GM19468 (cell line): ENCODE results near the gene RXFP2.

Experiments
- ATAC-seq: cut with Tn5 transposase; IDR thresholded peaks from one replicate; pipeline ENCODE4 v1.9.1; 2021; ENCODE audit warnings: mild to moderate bottlenecking, moderate library complexity, moderate number of reproducible peaks; ENCODE audit not compliant: unreplicated experiment; ENCODE audit errors: extremely low read depth

Gene RXFP2, protein sequence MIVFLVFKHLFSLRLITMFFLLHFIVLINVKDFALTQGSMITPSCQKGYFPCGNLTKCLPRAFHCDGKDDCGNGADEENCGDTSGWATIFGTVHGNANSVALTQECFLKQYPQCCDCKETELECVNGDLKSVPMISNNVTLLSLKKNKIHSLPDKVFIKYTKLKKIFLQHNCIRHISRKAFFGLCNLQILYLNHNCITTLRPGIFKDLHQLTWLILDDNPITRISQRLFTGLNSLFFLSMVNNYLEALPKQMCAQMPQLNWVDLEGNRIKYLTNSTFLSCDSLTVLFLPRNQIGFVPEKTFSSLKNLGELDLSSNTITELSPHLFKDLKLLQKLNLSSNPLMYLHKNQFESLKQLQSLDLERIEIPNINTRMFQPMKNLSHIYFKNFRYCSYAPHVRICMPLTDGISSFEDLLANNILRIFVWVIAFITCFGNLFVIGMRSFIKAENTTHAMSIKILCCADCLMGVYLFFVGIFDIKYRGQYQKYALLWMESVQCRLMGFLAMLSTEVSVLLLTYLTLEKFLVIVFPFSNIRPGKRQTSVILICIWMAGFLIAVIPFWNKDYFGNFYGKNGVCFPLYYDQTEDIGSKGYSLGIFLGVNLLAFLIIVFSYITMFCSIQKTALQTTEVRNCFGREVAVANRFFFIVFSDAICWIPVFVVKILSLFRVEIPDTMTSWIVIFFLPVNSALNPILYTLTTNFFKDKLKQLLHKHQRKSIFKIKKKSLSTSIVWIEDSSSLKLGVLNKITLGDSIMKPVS

DNA sequence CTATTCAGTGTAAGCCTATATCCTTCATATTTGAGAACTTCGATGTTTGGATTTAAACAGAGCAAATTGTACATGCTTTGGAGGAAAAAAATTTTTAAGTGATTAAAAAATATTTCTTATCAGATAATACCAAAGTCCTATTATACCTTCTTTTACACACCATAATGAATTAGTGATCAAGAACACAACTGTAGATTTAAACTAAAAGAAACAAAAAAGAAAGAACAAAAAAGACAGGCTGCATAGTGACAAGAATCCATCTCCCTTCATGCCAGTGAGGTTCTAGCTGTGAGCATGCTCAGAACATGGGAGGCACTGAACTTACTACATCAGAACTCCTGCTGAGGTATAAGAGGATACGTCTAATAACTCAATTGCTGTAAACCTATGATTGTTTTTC is at the start of gene RXFP2:
TSS of gene RXFP2 (plus strand) at position 301 of the 400 bp plus-strand sequence. CDS start at position 388, 87 bp downstream.
- no peak for ATAC-seq

DNA sequence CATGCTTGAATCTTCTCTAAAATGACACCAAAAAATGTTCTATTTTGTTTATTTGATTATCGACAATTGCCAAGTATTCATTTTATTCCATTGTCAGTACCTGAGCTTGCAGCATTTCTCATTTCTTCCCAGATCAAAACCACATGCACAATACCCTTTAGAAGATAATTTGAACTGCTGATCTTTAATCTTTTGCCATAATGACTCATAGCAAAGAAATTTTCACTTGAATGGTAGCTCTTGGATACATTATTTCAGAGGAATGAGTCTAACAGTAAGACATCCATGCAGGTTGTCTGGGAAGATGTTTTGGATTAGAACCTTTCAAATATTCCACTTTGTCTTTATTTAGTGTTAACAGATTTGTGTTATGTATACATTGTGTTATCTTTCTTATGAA is 42.0 kb upstream of the RXFP2 start:
- no peak for ATAC-seq

- no peak for ATAC-seq
Observed at GRCh38 chr13:31699650-31700049, 39.7 kb upstream of the RXFP2 start.

DNA sequence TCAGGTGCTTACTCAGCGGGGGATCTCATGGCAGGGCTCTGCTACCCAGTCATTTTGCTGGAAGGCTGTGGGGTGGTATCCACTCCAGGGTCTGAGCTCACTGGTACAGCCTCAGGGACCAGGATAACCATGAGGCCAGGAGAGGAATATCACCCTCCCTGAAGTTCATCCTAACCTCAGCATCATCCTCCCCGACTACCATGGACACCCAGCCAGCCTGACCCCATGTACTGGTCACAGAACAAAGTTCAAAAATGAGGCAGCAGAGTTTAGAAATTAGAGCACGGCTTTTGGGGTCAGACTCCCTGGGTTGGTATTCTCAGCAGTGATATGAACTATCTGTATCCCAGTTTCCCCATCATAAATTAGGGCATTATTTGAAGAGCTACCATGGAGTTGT is 35.5 kb upstream of the RXFP2 start:
- no peak for ATAC-seq

- no peak for ATAC-seq
Observed at GRCh38 chr13:31706105-31706504, 33.2 kb upstream of the RXFP2 start.

DNA sequence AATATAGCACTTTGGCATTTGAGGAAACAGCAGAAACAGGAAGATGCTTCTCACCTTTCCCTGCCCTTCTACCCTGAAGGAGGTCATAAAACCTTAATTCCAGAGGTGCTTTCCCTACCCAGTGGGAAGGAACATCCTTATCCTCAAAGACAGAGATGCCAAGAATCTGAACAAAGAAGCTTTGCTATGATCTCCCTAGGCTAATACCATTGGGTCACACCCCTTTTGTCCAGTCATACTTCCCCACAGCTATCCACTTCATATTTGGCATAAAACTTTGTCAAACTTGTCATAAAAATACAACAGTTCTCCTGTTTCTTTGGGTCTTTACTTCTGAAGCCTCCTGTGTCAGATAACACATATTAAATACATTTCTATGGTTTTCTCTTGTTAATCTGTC is 21.7 kb upstream of the RXFP2 start:
- no peak for ATAC-seq

DNA sequence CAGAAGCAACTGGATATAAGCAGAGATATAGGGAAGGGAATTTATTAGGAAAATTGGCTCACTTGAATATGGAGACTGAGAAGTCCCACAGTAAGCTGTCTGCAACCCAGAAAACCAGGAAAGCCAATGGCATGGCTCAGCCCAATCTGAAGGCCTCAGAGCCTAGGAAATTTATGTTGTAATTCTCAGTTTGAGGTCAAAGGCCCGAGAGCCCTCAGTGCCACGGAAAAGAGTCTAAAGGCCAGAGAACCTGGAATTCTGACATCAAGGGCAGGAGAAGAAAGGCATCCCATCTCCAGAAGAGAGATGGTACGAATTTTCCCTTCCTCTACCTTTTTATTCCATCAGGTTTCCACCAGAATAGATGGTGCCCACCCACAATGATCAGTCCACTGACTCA is 20.1 kb upstream of the RXFP2 start:
- ATAC-seq: no peak

DNA sequence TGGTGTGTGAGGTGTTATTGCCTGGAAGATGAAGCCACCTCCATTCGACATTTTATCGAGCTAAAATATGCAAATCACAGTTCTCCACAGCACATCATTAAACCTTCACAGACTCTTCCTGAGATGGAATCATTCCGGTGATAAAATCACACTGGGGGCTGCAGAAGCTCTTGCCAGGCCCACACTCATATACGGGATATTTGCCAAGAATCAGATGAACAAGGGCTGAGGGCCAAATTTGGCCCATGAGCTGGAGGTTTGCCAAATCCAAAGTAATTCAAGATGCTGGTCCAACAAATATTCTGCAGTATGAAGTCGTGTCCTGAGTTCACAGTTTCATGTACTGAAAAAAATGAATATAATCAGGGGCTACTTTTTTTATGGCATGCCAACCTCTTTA is 16.7 kb upstream of the RXFP2 start:
- no peak for ATAC-seq

GRCh38 chr13:31725841-31726240 is 13.5 kb upstream of the RXFP2 start:
- no peak for ATAC-seq

GRCh38 chr13:31731921-31732320 is 7.4 kb upstream of the RXFP2 start:
- ATAC-seq: no peak

DNA sequence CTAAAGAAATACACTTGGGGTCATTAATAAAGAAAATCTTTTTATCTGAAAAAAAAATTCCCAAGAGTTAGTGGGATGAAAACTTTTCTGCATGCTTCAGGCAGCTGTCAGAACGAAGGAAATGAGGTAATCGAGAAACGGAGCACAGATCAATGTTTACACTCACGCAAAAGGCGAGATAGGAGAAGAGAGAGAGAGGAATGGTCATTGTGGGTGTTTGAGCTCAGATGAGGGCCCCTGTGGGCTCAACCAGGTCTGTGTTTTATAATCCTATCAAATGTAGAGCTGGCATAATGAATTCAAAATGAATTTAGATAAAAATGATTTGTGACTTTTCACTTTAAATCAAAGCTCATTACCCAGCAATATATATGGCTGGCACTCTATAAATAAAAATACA is 6.3 kb upstream of the RXFP2 start:
- no peak for ATAC-seq

DNA sequence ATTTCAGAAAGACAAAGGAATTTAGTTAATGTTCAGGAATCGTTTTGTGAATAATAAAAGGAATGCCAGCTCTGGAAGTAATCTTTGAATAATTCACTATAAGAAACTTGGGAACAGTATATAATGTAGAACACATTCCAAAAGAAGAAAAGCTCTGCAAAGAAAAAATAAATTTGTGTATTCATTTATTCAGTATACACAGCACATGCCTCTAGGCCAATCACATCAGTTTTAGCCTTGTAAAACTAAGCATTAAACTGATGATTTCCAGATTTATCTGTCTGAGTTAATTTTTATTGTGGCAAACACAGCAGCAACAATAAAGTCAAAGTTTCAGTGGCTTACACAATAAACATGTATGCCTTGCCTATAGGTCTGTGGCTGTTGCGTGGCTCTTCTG is 5.7 kb upstream of the RXFP2 start:
- no peak for ATAC-seq

DNA sequence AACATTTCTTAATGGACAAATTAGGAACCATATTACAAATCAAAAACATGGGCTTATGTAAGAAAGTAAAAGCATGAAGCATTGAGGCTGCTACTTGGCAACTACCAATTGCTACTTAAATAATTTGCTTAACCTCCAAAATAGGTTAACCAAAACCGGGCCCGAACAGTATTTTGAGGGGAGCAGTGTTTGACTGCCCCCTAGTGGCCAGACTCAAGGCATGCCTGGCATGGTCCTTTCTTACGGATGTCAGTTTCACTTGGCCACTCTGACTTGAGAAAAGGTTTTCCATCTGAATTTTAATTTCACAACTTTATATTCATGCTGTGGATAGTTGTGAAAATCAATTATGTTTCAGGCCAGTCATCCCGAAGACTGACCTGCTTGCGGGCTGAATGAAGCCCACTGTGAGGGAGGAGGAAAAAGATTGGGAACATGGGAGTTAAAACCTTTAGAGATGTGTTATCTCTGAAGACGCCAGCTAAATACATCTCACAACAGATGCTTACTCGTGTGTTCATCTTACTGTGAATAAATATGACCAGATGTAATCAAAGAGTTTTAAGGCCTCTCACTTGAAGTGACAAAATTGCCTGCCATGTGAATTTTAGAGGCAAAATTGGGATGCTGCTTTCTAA is 2.9 kb downstream of the RXFP2 start:
- peak; percentile 88 for ATAC-seq

GRCh38 chr13:31747291-31747690 is 8.0 kb downstream of the RXFP2 start:
- no peak for ATAC-seq

- no peak for ATAC-seq
Observed at GRCh38 chr13:31747966-31748365, 8.6 kb downstream of the RXFP2 start.

- ATAC-seq: no peak
Observed at GRCh38 chr13:31749929-31750328, 10.6 kb downstream of the RXFP2 start.

DNA sequence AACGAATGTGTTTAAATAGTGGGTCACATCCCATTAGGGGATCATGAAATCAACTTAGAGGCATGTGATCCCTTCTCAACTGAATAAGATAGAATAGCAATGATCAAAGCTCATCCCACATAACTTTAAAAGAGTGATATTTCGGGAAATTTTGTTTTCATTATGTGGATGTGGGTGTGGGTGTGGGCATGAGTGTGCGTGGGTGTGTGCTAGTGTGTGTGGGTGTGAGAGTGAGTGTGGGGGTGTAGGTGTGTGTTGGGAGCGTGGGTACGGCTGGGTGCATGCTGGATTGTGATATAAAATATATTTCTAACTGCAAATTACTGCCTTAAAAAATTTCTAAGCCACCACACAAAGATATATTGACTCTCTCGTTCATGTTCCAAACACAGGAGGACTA is 15.9 kb downstream of the RXFP2 start:
- ATAC-seq: no peak

DNA sequence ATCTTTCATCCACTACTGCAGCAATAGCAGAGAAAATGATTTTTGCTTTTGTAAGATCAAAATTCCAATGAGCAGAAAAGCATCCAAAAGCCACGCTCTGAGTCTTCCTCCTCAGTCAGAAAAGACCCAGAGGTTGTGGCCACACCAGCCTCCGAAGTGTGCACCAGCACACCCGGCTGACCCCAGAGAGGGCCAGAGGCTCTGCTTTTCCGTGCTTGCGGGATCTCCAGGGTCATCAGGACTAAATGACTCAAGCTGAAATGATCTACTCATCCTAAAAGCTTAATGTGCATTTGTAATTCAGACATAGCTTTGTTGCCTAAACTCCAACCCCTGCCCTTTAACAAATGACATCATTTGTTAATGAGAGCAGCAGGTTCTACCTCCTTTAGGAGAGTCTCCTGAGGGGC is 16.5 kb downstream of the RXFP2 start:
- no peak for ATAC-seq

- no peak for ATAC-seq
Observed at GRCh38 chr13:31756346-31756745, 17.0 kb downstream of the RXFP2 start.

- no peak for ATAC-seq
Observed at GRCh38 chr13:31761951-31762350, 22.6 kb downstream of the RXFP2 start.

DNA sequence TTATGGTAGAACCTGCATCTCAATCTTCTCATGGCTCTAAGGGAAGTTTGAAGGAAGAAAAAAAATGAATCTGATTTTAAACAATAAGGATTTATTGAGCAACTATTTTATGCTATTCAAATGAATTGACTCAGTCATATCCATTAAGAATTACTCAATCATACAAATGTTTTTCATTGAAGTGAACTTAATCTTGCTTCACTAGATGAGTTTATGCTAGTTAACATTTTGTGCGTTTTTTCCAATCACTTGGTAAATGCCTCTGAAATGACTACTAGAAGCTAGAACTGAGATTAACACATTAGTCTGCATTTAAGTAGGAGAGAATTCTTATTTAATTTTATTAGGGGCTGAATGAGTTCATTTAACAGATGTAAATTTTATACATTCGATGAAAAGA is 25.2 kb downstream of the RXFP2 start:
- no peak for ATAC-seq
